Adrenal gland (tissue), 12 donors: ENCODE measurements around the gene TPX2. TPM values are rescaled to one million over a fixed set of nuclear protein-coding genes. Genes with fewer than 3 reads are reported as not detected.

Experiments used
- DNase-seq, 7 donors: peaks; one replicate each; pipeline ENCODE4 v3.0.0-alpha.2; 2019 to 2020
- H3K27ac ChIP-seq, 5 donors: fragments of 200-600 bp; sonication (generic) in 4 of 5; 1 replicate in 3 of 5; 2 replicates in 2 of 5; pipeline versions ENCODE4 v1.5.1 to v1.8.0; 2016 to 2020; ENCODE audit warnings: mild to moderate bottlenecking in 1 of 5
- H3K27me3 ChIP-seq: fragments of 200-600 bp; 2 replicates; pipeline ENCODE4 v1.8.0; 2021
- H3K36me3 ChIP-seq, 2 donors: fragments of 200-600 bp; replicated peaks in 1 of 2; 1 replicate in 1 of 2; 2 replicates in 1 of 2; pipeline versions ENCODE4 v1.5.1 to v1.8.0; 2018 to 2022
- H3K4me1 ChIP-seq, 2 donors: fragments of 200-600 bp; replicated peaks in 1 of 2; 1 replicate in 1 of 2; 2 replicates in 1 of 2; pipeline versions ENCODE4 v1.5.1 to v1.8.0; 2018 to 2021
- H3K4me3 ChIP-seq, 4 donors: fragments of 200-600 bp; sonication (generic) in 3 of 4; one replicate each; pipeline ENCODE4 v1.5.1; 2016 to 2018
- H3K9me3 ChIP-seq, 3 donors: fragments of 200-600 bp; sonication (generic) in 1 of 3; replicated peaks in 1 of 3; 1 replicate in 2 of 3; 2 replicates in 1 of 3; pipeline versions ENCODE4 v1.5.1 to v1.8.0; 2016 to 2021
- CTCF ChIP-seq, 6 experiments: fragments of 450-650 bp in 4 of 6; fragments of 200-600 bp in 2 of 6; sonication (generic) in 1 of 6; IDR thresholded peaks; 1 replicate in 5 of 6; 2 replicates in 1 of 6; pipeline versions ENCODE4 v1.5.1 to v1.8.0; 2016 to 2021; ENCODE audit warnings: antibody characterized with exemption in 6 of 6, mild to moderate bottlenecking in 2 of 6, moderate library complexity in 1 of 6
- POLR2A ChIP-seq, 2 donors: fragments of 450-650 bp; IDR thresholded peaks; one replicate each; pipeline ENCODE4 v1.6.1; 2017; ENCODE audit warnings: antibody characterized with exemption in 2 of 2, mild to moderate bottlenecking in 2 of 2, moderate library complexity in 1 of 2
- WGBS, 4 donors: extraction: QIAGEN DNeasy Blood & Tissue Kit in 2 of 4; methylation state at CpG; one replicate each; pipeline versions ENCODE4 v1.1.5 to v1.1.7; 2013 to 2017; 5-methylcytosine and 5-hydroxymethylcytosine counted together
- intact Hi-C, 2 donors: fragments of 100-400 bp; cut with DNase I; formaldehyde crosslinking; loops; one replicate each; pipeline versions ENCODE4 v1.14.1 to v1.15.0; 2022 to 2023
- polyA plus RNA-seq, 3 donors: library from polyadenylated mRNA; stranded (reverse); fragments of 200-250 nt in 2 of 3; fragments of 350-450 nt in 1 of 3; fragmentation: Illumina TruSeq in 1 of 3; extraction: RNeasy Lipid Tissue Mini Kit (QIAGEN cat#74804) in 1 of 3; gene quantifications; one replicate each; pipeline ENCODE4 v1.2.3, GENCODE V29; 2013 to 2014
- total RNA-seq, 9 donors: library from RNA; depleted of rRNA in 4 of 9; stranded (reverse); fragments of >200 nt in 4 of 9; fragments of 120-200 nt in 1 of 9; fragmentation: NEBNext Ultra II Directional in 1 of 9; extraction: Animal tissue kit (Norgen Biotek cat#: 25700) in 1 of 9; gene quantifications; one replicate each; pipeline versions ENCODE4 v1.1.0 to v1.2.4, GENCODE V29; 2013 to 2023
- donor health status: healthy with polysubstance abuse.
- donor health status: Bipolar disorder and iron deficiency.
- donor health status: DM: yes; HTN: yes; CAD: no.
- donor health status: DM: no; HTN: no; CAD: no.
- donor health status: DM: no; HTN: no; CAD: no.
- donor health status: DM: yes; HTN: yes; CAD: no.

Gene TPX2
- total and polyA plus RNA-seq, 12 donors, result 0.40 to 22.6 (median 2.5) TPM

- H3K36me3 ChIP-seq, result no peaks in the 10 kb centered on the region
- no peak for DNase-seq
- H3K9me3 ChIP-seq, result no peaks in the 10 kb centered on the region
- 68 to 82% (median 78%) methylated on average over 3 of the region's 3 CpGs for WGBS, 4 donors
- intact Hi-C loops, result no loop called here
- H3K4me1 ChIP-seq, result no peaks in the 10 kb centered on the region
- no peaks in the 10 kb centered on the region for H3K27me3 ChIP-seq
- no peak for TF ChIP-seq POLR2A (IDR thresholded peaks at IDR 0.05)
- no peak for TF ChIP-seq CTCF (IDR thresholded peaks at IDR 0.05)
- H3K27ac ChIP-seq, result no peak overlapping the region
- H3K4me3 ChIP-seq, result no peak overlapping the region
Observed at GRCh38 chr20:31788578-31788977, 49.5 kb downstream of the TPX2 start.

GRCh38 chr20:31790401-31790800 lies 51.3 kb downstream of the TPX2 start:
- Histone ChIP-seq H3K9me3 (no peaks in the 10 kb centered on the region), H3K36me3 (no peaks in the 10 kb centered on the region), H3K27ac (no peak overlapping the region), H3K27me3 (no peaks in the 10 kb centered on the region), H3K4me3 (no peak overlapping the region), H3K4me1 (no peaks in the 10 kb centered on the region)
- no peak for TF ChIP-seq POLR2A (IDR thresholded peaks at IDR 0.05)
- no peak for TF ChIP-seq CTCF (IDR thresholded peaks at IDR 0.05)
- intact Hi-C loops, result no loop called here
- DNase-seq, result no peak
- WGBS, 4 donors, result 89 to 95% (median 93%) methylated on average over 3 of the region's 3 CpGs

- Histone ChIP-seq H3K36me3 (no peaks in the 10 kb centered on the region), H3K27me3 (no peaks in the 10 kb centered on the region), H3K9me3 (no peaks in the 10 kb centered on the region), H3K27ac (no peak overlapping the region), H3K4me1 (no peaks in the 10 kb centered on the region), H3K4me3 (no peak overlapping the region)
- 90 to 98% (median 95%) methylated on average over 3 of the region's 3 CpGs for WGBS, 4 donors
- no peak for DNase-seq
- intact Hi-C loops, result no loop called here
- TF ChIP-seq POLR2A (IDR thresholded peaks at IDR 0.05), result no peak
- no peak for TF ChIP-seq CTCF (IDR thresholded peaks at IDR 0.05)
Observed at GRCh38 chr20:31797364-31797763, 58.3 kb downstream of the TPX2 start.

GRCh38 chr20:31801508-31801907 lies 62.4 kb downstream of the TPX2 start:
- H3K36me3 ChIP-seq, result no peaks in the 10 kb centered on the region
- no peaks in the 10 kb centered on the region for H3K4me1 ChIP-seq
- no peak overlapping the region for H3K4me3 ChIP-seq
- 88 to 94% (median 92%) methylated on average over 7 of the region's 7 CpGs for WGBS, 4 donors
- H3K9me3 ChIP-seq, result no peaks in the 10 kb centered on the region
- H3K27me3 ChIP-seq, result no peaks in the 10 kb centered on the region
- intact Hi-C loops, result no loop called here
- TF ChIP-seq POLR2A (IDR thresholded peaks at IDR 0.05) (no peak), CTCF (IDR thresholded peaks at IDR 0.05) (no peak)
- no peak for DNase-seq
- no peak overlapping the region for H3K27ac ChIP-seq
